ENCODE results near the gene IGF1R.

IGF1R gene

GRCh38 chr15:98858610-98859023, 210.3 kb downstream of the IGF1R start:
- no peak for DNase-seq (ENCODE audit: low spot score)

GRCh38 chr15:98859149-98859548, 210.8 kb downstream of the IGF1R start:
- no peak for DNase-seq (ENCODE audit: low spot score)

- DNase-seq (ENCODE audit: low spot score) = no peak
Observed at GRCh38 chr15:98860281-98861041, 212.1 kb downstream of the IGF1R start.

- no peak for DNase-seq (ENCODE audit: low spot score)
Observed at GRCh38 chr15:98861188-98861587, 212.8 kb downstream of the IGF1R start.

DNA sequence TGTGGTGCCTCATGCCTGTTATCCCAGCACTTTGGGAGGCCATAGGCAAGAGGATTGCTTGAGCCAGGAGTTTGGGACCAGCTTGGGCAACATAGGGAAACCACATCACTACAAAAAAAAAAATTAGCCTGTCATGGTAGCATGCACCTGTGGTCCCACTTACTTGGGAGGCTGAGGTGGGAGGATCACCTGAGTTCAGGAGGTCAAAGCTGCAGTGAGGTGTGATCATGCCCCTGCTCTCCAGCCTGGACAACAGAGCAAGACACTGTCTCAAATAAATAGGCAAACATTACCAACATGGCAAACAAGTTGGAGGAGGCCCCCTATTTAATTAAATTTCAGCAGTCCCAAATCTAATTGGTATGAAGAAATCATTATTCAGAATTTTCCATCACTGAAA, 215.6 kb downstream of the IGF1R start:
- DNase-seq (ENCODE audit: low spot score) = no peak

GRCh38 chr15:98865397-98866339, 217.3 kb downstream of the IGF1R start:
- DNase-seq (ENCODE audit: low spot score) = peak; percentile 63

GRCh38 chr15:98866511-98866910, 218.2 kb downstream of the IGF1R start:
- DNase-seq (ENCODE audit: low spot score) = no peak

DNA sequence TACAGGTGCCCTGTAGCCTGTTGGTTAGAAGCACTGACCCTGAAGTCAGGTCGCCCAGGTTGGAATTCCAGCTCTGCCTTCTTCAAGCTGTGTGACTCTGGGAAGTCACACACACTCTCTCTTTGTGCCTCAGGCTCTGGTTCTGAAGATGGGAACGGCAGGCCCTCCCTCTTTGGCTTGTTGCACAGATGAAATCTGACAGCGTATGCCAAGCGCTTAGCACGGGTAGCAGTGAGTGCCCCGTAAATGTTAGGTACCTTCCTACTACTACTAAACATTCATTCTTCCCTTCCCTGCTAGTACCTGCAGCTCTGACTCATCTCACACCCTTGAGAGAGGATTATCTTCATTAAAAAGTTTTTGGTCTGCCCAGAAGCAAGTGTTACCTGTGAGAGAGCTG, 220.2 kb downstream of the IGF1R start:
- no peak for DNase-seq (ENCODE audit: low spot score)

- peak; percentile 86 for DNase-seq (ENCODE audit: low spot score)
Observed at GRCh38 chr15:98870788-98871187, 222.4 kb downstream of the IGF1R start.

GRCh38 chr15:98872774-98873173, 224.4 kb downstream of the IGF1R start:
- no peak for DNase-seq (ENCODE audit: low spot score)

- peak; percentile 45 for DNase-seq (ENCODE audit: low spot score)
Observed at GRCh38 chr15:98873441-98874218, 225.3 kb downstream of the IGF1R start.

DNA sequence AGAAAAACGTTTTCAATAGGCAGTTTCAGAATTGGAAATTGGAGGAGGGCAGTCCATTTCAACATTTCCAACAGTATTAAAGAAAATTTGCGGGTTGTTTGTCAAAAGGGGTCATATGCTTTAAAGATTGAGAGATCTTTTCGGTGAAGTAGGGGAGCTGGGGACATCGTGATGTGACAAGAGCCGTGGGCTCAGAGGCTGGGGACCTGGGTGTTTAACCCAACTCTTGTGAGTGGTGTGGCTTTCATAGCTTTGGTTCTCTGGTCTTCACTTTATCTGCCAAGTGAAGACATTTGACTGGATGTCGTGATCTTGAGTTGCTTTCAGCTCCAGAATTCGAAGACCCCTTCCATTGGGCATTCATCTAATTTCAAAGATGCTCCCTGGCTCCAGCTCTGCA, 226.0 kb downstream of the IGF1R start:
- DNase-seq (ENCODE audit: low spot score) = no peak

- DNase-seq (ENCODE audit: low spot score) = no peak
Observed at GRCh38 chr15:98874773-98875172, 226.4 kb downstream of the IGF1R start.

DNA sequence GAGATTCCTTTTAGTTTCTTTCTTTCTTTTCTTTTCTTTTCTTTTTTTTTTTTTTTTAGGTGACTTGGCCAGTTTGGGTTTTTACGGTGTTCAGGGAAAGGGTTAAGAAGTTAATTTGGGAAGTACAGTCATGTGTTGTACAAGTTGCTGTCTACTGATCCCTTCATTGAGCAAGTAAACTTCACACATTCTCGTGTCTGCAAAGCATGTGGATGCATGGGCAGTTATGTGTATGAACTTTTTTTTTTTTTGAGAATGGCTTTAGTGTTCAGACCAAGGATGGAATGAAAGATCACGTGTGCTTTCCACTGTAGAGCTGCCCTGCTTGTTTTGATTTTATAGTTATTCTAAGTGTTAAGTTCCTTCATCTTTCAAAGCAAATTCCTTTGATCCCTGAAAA, 227.0 kb downstream of the IGF1R start:
- DNase-seq (ENCODE audit: low spot score) = no peak

GRCh38 chr15:98876451-98877369, 228.4 kb downstream of the IGF1R start:
- no peak for DNase-seq (ENCODE audit: low spot score)

- DNase-seq (ENCODE audit: low spot score) = no peak
Observed at GRCh38 chr15:98878172-98878571, 229.8 kb downstream of the IGF1R start.

DNA sequence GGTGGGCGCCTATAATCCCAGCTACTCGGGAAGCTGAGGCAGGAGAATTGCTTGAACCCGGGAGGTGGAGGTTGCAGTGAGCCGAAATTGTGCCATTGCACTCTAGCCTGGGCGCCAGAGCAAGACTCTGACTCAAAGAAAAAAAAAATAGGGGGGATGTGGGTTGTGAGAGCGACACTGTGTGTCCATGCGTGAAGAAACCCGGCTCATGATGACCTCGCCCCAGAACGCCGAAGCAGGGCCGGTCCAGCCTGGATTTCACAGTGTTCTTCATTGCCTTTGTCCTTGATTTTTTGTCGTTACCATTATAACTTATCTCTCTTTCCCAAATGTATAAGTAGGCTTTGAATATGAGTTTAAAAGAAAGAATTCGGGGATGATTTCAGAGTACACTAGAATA, 230.5 kb downstream of the IGF1R start:
- DNase-seq (ENCODE audit: low spot score) = no peak

DNA sequence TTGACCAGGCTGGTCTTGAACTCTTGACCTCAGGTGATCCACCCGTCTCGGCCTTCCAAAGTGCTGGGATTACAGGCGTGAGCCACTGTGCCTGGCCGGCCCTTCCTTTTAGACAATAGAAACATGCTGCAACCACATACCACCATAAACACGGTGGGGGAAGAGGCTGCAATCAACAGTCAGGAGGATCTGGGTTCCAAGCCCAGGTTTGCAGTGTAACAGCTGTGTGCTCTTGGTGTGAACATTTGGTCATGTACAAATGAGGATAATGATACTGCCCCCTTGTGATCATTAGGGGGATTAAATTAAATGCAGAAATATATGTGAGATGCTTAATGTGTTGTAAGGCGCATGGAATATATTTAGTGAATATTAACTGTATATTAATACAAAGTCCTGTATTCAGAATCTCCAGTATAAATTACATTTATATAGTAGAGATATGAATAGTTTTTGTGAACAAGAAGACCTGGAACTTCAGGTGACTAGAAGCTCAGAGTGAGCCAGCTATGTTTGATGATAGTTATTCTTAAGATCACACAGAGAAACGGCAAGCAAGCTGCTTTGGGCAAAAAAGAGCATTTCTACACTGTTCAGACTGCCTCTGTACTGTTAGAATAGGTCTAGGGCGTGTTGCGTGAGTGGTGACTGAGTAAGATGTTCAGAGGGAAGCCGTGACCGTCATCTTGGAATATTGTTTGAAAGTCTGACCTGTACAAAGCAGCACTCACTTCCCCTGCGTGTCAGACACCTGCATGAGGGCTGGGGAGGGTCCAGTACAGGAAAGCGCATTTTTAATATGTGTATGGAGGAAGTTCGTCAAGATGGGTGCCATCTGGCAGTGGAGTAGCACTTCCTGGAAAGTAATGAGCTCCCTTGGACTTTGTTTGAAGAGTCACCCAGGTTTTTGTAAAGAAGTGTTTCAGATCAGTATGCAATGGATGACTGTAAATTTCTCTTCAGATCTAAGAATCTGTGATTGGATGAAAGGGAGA, 233.5 kb downstream of the IGF1R start:
- peak; percentile 46 for DNase-seq (ENCODE audit: low spot score)

- no peak for DNase-seq (ENCODE audit: low spot score)
Observed at GRCh38 chr15:98883478-98883877, 235.1 kb downstream of the IGF1R start.

DNA sequence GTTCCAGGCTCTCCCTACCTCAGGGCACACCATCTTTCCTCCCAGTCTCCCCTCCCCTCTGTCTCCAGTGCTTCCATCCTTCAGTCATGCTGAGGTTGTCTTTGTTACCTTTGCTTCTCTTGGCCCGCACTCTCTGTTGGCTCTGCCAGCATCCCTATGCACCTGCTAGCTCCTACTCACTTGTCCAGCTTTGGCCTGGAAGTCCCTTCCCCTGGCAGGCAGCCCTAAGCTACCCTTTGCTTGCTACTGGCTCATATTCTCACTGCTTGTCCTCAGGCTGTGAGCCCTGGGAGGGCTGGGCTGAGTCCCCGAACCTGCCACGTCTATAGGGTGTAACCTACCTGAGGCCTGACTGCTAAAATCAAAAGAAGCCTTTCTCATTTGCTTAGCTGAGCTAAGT, 236.6 kb downstream of the IGF1R start:
- peak; percentile 94 for DNase-seq (ENCODE audit: low spot score)
